HUDEP-2 (cell line): ENCODE measurements around the gene ISCA1.
A peak's percentile ranks its signal among the peaks of the same experiment; 100 is the strongest.

Source experiments
- DNase-seq, 76 experiments: peaks; one replicate each; lab custom pipeline; 2025; ENCODE audit not compliant: unreplicated experiment in 76 of 76; lab: John Stamatoyannopoulos, UW

The ISCA1 gene

GRCh38 chr9:86286278-86286677 lies 3.9 kb upstream of the ISCA1 start:
- DNase-seq: peak in 71 of 76 experiments; percentile 7 to 84 (median 58)

- peak in 43 of 76 experiments; percentile 1 to 67 (median 33) for DNase-seq
These were observed 2.9 kb upstream of the ISCA1 start for GRCh38 chr9:86285261-86285660.

- peak in 62 of 76 experiments; percentile 23 to 79 (median 50) for DNase-seq
These were observed 719 bp upstream of the ISCA1 start for GRCh38 chr9:86282979-86283535.

GRCh38 chr9:86281593-86282076 lies 703 bp downstream of the ISCA1 start:
- DNase-seq: peak in 15 of 76 experiments; percentile 32 to 69 (median 54)

- DNase-seq: no peak
These were observed 1.8 kb downstream of the ISCA1 start for GRCh38 chr9:86280580-86280979.

- DNase-seq: no peak
These were observed 2.5 kb downstream of the ISCA1 start for GRCh38 chr9:86279839-86280238.

- no peak for DNase-seq
These were observed 5.3 kb downstream of the ISCA1 start for GRCh38 chr9:86277072-86277471.

- DNase-seq: peak in 1 of 76 experiments; percentile 7
These were observed 6.4 kb downstream of the ISCA1 start for GRCh38 chr9:86275962-86276361.

GRCh38 chr9:86274821-86275643 lies 7.3 kb downstream of the ISCA1 start:
- DNase-seq: no peak

GRCh38 chr9:86272221-86272620 lies 10.1 kb downstream of the ISCA1 start:
- DNase-seq: no peak

GRCh38 chr9:86263876-86264275 lies 18.5 kb downstream of the ISCA1 start:
- no peak for DNase-seq

- DNase-seq: no peak
These were observed 19.8 kb downstream of the ISCA1 start for GRCh38 chr9:86262492-86262891.

GRCh38 chr9:86259557-86259956 lies 22.8 kb downstream of the ISCA1 start, which contains the start of gene C9orf153:
C9orf153 (minus strand) TSS chr9:86259657; CDS start chr9:86229603, 30,054 bp downstream.
- no peak for DNase-seq

- no peak for DNase-seq
These were observed 24.9 kb downstream of the ISCA1 start for GRCh38 chr9:86257391-86257790.

- no peak for DNase-seq
These were observed 25.7 kb downstream of the ISCA1 start for GRCh38 chr9:86256653-86257052.

GRCh38 chr9:86253577-86253976 lies 28.8 kb downstream of the ISCA1 start:
- peak in 25 of 76 experiments; percentile 2 to 57 (median 27) for DNase-seq

GRCh38 chr9:86252870-86253269 lies 29.5 kb downstream of the ISCA1 start:
- DNase-seq: no peak

- no peak for DNase-seq
These were observed 32.2 kb downstream of the ISCA1 start for GRCh38 chr9:86250123-86250522.

GRCh38 chr9:86248746-86249145 lies 33.6 kb downstream of the ISCA1 start:
- DNase-seq: no peak

- peak in 1 of 76 experiments; percentile 28 for DNase-seq
These were observed 35.6 kb downstream of the ISCA1 start for GRCh38 chr9:86246752-86247161.

GRCh38 chr9:86242071-86242470 lies 40.3 kb downstream of the ISCA1 start:
- DNase-seq: no peak

GRCh38 chr9:86241216-86241615 lies 41.1 kb downstream of the ISCA1 start:
- no peak for DNase-seq
